SK-N-SH treated with all-trans-retinoic acid at 6 μM for 48 hours (cell line): ENCODE measurements around the gene CBLB.

Experiments
- ATAC-seq: fragments of 200-7000 bp; cut with Tn5 transposase; 3 replicates; pipeline ENCODE4 v1.9.1; 2020; ENCODE audit warnings: mild to moderate bottlenecking, moderate library complexity
- BACH2 ChIP-seq: fragments of 250-450 bp; sonication (Bioruptor Pico); IDR thresholded peaks from 2 replicates; pipeline ENCODE4 v1.9.0; 2021; ENCODE audit warnings: mild to moderate bottlenecking, borderline replicate concordance
- CSDC2 ChIP-seq: fragments of 250-450 bp; sonication (Bioruptor Pico); IDR thresholded peaks from 2 replicates; pipeline ENCODE4 v1.5.0; 2020; ENCODE audit warnings: mild to moderate bottlenecking, moderate library complexity
- ESRRG ChIP-seq: fragments of 250-450 bp; sonication (Bioruptor Pico); IDR thresholded peaks from 2 replicates; pipeline ENCODE4 v1.6.1; 2021; ENCODE audit warnings: mild to moderate bottlenecking
- GLIS3 ChIP-seq: fragments of 250-450 bp; sonication (Bioruptor Pico); IDR thresholded peaks from 2 replicates; pipeline ENCODE4 v1.5.0; 2020; ENCODE audit warnings: mild to moderate bottlenecking, moderate library complexity
- ISL1 ChIP-seq: fragments of 250-450 bp; sonication (Bioruptor Pico); IDR thresholded peaks from 2 replicates; pipeline ENCODE4 v2.1.2; 2022; ENCODE audit warnings: mild to moderate bottlenecking, moderate library complexity
- OSR1 ChIP-seq: fragments of 250-450 bp; sonication (Bioruptor Pico); IDR thresholded peaks from 2 replicates; pipeline ENCODE4 v1.8.0; 2022; ENCODE audit warnings: moderate library complexity, mild to moderate bottlenecking, inconsistent platforms
- PPARA ChIP-seq: fragments of 250-450 bp; sonication (Bioruptor Pico); IDR thresholded peaks from 2 replicates; pipeline ENCODE4 v1.5.0; 2020; ENCODE audit warnings: mild to moderate bottlenecking, borderline replicate concordance
- RARB ChIP-seq: fragments of 250-450 bp; sonication (Bioruptor Pico); IDR thresholded peaks from 2 replicates; pipeline ENCODE4 v1.8.0; 2021; ENCODE audit warnings: mild to moderate bottlenecking, moderate library complexity
- TCF4 ChIP-seq: fragments of 250-450 bp; sonication (Bioruptor Pico); IDR thresholded peaks from 2 replicates; pipeline ENCODE4 v1.8.0; 2021; ENCODE audit warnings: mild to moderate bottlenecking, moderate library complexity, borderline replicate concordance
- TOX ChIP-seq: fragments of 250-450 bp; sonication (Bioruptor Pico); IDR thresholded peaks from 2 replicates; pipeline ENCODE4 v1.8.0; 2021; ENCODE audit warnings: mild to moderate bottlenecking, moderate library complexity, borderline replicate concordance
- ZC3H10 ChIP-seq: fragments of 250-450 bp; sonication (Bioruptor Pico); IDR thresholded peaks from 2 replicates; pipeline ENCODE4 v1.5.1; 2021; ENCODE audit warnings: mild to moderate bottlenecking, moderate library complexity
- ZFP3 ChIP-seq: fragments of 250-450 bp; sonication (Bioruptor Pico); IDR thresholded peaks from 2 replicates; pipeline ENCODE4 v1.5.0; 2020; ENCODE audit warnings: mild to moderate bottlenecking, moderate library complexity
- ZFP30 ChIP-seq: fragments of 450-650 bp; formaldehyde crosslinking; IDR thresholded peaks from 2 replicates; pipeline ENCODE4 v1.5.0; 2022; ENCODE audit warnings: mild to moderate bottlenecking, moderate library complexity
- ZNF565 ChIP-seq: fragments of 450-650 bp; formaldehyde crosslinking; conservative IDR thresholded peaks from 2 replicates; pipeline ENCODE4 v1.5.0; 2020; ENCODE audit warnings: low read depth, mild to moderate bottlenecking, moderate library complexity
- ZNF8 ChIP-seq: fragments of 450-650 bp; formaldehyde crosslinking; IDR thresholded peaks from 2 replicates; pipeline ENCODE4 v1.5.0; 2020; ENCODE audit warnings: mild to moderate bottlenecking, moderate library complexity
- TF ChIP-seq, protein P1 (sequence below): fragments of 250-450 bp; sonication (Bioruptor Pico); IDR thresholded peaks from 2 replicates; pipeline ENCODE4 v1.5.0; 2020; ENCODE audit warnings: mild to moderate bottlenecking, moderate library complexity
- TF ChIP-seq, protein P2 (sequence below): fragments of 250-450 bp; sonication (Bioruptor Pico); IDR thresholded peaks from 2 replicates; pipeline ENCODE4 v1.8.0; 2020; ENCODE audit warnings: mild to moderate bottlenecking, moderate library complexity, borderline replicate concordance
- TF ChIP-seq, protein P3 (sequence below): fragments of 250-450 bp; sonication (Bioruptor Pico); IDR thresholded peaks from 2 replicates; pipeline ENCODE4 v1.5.1; 2020; ENCODE audit warnings: low read depth, mild to moderate bottlenecking, moderate library complexity
- TF ChIP-seq, protein P4 (sequence below): fragments of 250-450 bp; sonication (Bioruptor Pico); IDR thresholded peaks from 2 replicates; pipeline ENCODE4 v1.8.0; 2021; ENCODE audit warnings: low read depth, mild to moderate bottlenecking, moderate library complexity, borderline replicate concordance
- TF ChIP-seq, protein P5 (sequence below): fragments of 250-450 bp; sonication (Bioruptor Pico); IDR thresholded peaks from 2 replicates; pipeline ENCODE4 v1.5.1; 2021; ENCODE audit warnings: mild to moderate bottlenecking, moderate library complexity

Gene CBLB

DNA sequence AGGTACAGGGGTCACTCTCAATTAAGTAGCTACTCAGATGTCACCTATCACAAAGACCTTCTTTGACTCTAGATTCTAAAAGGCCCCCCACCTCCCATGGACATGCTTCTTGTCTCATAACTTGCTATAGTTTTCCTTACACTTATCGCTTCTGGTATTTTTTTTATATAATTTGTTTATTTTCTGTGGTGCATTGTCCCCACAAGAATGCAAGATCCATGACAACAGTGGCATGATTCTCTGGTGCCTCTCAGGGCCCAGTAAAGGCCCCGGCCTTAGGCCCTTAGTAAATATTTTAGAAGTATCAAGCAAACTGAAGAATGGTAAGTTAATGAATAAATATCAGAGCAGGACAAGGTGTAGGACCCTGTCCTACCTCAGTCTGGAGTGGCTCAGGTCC, 248.6 kb downstream of the CBLB start:
- no peak for TF ChIP-seq ZNF8 (CRISPR knock-in tag)
- TF ChIP-seq, protein P1, sequence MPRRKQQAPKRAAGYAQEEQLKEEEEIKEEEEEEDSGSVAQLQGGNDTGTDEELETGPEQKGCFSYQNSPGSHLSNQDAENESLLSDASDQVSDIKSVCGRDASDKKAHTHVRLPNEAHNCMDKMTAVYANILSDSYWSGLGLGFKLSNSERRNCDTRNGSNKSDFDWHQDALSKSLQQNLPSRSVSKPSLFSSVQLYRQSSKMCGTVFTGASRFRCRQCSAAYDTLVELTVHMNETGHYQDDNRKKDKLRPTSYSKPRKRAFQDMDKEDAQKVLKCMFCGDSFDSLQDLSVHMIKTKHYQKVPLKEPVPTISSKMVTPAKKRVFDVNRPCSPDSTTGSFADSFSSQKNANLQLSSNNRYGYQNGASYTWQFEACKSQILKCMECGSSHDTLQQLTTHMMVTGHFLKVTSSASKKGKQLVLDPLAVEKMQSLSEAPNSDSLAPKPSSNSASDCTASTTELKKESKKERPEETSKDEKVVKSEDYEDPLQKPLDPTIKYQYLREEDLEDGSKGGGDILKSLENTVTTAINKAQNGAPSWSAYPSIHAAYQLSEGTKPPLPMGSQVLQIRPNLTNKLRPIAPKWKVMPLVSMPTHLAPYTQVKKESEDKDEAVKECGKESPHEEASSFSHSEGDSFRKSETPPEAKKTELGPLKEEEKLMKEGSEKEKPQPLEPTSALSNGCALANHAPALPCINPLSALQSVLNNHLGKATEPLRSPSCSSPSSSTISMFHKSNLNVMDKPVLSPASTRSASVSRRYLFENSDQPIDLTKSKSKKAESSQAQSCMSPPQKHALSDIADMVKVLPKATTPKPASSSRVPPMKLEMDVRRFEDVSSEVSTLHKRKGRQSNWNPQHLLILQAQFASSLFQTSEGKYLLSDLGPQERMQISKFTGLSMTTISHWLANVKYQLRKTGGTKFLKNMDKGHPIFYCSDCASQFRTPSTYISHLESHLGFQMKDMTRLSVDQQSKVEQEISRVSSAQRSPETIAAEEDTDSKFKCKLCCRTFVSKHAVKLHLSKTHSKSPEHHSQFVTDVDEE (CRISPR knock-in tag), result no peak
- TF ChIP-seq GLIS3 (CRISPR knock-in tag), result no peak
- TF ChIP-seq ZC3H10 (CRISPR knock-in tag), result no peak
- TF ChIP-seq, protein P2, sequence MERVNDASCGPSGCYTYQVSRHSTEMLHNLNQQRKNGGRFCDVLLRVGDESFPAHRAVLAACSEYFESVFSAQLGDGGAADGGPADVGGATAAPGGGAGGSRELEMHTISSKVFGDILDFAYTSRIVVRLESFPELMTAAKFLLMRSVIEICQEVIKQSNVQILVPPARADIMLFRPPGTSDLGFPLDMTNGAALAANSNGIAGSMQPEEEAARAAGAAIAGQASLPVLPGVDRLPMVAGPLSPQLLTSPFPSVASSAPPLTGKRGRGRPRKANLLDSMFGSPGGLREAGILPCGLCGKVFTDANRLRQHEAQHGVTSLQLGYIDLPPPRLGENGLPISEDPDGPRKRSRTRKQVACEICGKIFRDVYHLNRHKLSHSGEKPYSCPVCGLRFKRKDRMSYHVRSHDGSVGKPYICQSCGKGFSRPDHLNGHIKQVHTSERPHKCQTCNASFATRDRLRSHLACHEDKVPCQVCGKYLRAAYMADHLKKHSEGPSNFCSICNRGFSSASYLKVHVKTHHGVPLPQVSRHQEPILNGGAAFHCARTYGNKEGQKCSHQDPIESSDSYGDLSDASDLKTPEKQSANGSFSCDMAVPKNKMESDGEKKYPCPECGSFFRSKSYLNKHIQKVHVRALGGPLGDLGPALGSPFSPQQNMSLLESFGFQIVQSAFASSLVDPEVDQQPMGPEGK, result no peak
- no peak for TF ChIP-seq ZNF565
- no peak for TF ChIP-seq CSDC2 (CRISPR knock-in tag)
- no peak for TF ChIP-seq TOX
- TF ChIP-seq ZFP30 (CRISPR knock-in tag), result no peak
- TF ChIP-seq, protein P3, sequence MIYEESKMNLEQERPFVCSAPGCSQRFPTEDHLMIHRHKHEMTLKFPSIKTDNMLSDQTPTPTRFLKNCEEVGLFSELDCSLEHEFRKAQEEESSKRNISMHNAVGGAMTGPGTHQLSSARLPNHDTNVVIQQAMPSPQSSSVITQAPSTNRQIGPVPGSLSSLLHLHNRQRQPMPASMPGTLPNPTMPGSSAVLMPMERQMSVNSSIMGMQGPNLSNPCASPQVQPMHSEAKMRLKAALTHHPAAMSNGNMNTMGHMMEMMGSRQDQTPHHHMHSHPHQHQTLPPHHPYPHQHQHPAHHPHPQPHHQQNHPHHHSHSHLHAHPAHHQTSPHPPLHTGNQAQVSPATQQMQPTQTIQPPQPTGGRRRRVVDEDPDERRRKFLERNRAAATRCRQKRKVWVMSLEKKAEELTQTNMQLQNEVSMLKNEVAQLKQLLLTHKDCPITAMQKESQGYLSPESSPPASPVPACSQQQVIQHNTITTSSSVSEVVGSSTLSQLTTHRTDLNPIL, result no peak
- TF ChIP-seq ISL1 (CRISPR knock-in tag), result no peak
- TF ChIP-seq RARB (CRISPR knock-in tag), result no peak
- TF ChIP-seq ESRRG (CRISPR knock-in tag), result no peak
- no peak for TF ChIP-seq PPARA (CRISPR knock-in tag)
- no peak for TF ChIP-seq OSR1 (CRISPR knock-in tag)
- TF ChIP-seq ZFP3 (CRISPR knock-in tag), result no peak
- ATAC-seq, result no peak

DNA sequence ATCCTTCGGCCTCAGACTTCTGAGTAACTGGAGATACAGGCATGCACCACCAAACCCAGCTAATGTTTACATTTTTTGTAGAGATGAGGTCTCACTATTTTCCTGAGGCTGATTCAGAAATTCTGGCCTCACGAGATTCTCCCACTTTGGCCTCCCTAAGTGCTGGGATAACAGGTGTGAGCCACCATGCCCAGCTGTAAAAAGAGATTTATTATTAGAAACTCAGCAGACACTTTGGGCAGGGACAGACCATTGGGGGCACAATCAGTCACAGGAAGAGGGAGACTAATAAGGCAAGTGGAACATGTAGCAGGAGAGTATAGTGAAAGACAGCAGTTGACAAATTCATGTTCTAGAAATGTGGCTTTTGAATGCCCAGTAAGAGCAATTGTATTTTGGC, 249.2 kb downstream of the CBLB start:
- TF ChIP-seq, protein P4, sequence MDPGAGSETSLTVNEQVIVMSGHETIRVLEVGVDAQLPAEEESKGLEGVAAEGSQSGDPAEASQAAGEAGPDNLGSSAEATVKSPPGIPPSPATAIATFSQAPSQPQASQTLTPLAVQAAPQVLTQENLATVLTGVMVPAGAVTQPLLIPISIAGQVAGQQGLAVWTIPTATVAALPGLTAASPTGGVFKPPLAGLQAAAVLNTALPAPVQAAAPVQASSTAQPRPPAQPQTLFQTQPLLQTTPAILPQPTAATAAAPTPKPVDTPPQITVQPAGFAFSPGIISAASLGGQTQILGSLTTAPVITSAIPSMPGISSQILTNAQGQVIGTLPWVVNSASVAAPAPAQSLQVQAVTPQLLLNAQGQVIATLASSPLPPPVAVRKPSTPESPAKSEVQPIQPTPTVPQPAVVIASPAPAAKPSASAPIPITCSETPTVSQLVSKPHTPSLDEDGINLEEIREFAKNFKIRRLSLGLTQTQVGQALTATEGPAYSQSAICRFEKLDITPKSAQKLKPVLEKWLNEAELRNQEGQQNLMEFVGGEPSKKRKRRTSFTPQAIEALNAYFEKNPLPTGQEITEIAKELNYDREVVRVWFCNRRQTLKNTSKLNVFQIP (CRISPR knock-in tag), result no peak
- TF ChIP-seq RARB (CRISPR knock-in tag) (no peak), ZFP30 (CRISPR knock-in tag) (no peak)
- TF ChIP-seq, protein P3, result no peak
- no peak for ATAC-seq

DNA sequence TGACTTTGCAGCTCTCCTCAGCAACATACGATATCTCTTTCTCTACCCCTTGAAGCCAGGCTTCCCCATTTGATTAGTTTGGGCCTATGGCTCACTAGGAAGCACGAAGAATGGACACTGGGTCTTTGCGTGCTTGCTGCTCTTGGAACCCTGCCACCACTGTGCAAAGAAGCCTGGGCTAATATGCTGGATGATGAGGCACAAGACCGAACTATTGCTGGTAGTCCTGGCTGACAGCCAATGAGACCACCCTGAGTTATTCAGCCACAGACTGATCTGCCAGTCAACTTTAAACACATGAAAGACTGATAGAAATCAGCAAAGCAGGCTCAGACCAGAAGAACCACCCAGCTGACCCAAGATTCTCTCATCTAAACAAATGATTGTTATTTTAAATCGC, 250.3 kb downstream of the CBLB start:
- ATAC-seq, result no peak
- no peak for TF ChIP-seq ISL1 (CRISPR knock-in tag)
- TF ChIP-seq CSDC2 (CRISPR knock-in tag), result no peak
- no peak for TF ChIP-seq OSR1 (CRISPR knock-in tag)
- TF ChIP-seq GLIS3 (CRISPR knock-in tag), result no peak
- TF ChIP-seq, protein P2, result no peak
- TF ChIP-seq, protein P1 (CRISPR knock-in tag), result no peak
- TF ChIP-seq TCF4 (CRISPR knock-in tag), result no peak
- TF ChIP-seq, protein P3, result no peak
- TF ChIP-seq, protein P5, sequence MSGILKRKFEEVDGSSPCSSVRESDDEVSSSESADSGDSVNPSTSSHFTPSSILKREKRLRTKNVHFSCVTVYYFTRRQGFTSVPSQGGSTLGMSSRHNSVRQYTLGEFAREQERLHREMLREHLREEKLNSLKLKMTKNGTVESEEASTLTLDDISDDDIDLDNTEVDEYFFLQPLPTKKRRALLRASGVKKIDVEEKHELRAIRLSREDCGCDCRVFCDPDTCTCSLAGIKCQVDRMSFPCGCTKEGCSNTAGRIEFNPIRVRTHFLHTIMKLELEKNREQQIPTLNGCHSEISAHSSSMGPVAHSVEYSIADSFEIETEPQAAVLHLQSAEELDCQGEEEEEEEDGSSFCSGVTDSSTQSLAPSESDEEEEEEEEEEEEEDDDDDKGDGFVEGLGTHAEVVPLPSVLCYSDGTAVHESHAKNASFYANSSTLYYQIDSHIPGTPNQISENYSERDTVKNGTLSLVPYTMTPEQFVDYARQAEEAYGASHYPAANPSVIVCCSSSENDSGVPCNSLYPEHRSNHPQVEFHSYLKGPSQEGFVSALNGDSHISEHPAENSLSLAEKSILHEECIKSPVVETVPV (CRISPR knock-in tag), result no peak
- TF ChIP-seq RARB (CRISPR knock-in tag), result no peak
- no peak for TF ChIP-seq BACH2
